Islet of Langerhans (tissue), 1 donor: ENCODE data around the gene MAP7.
"Not testable (repeated sequence)": the region's sequence is repeated elsewhere in the genome, so short reads cannot be mapped to it uniquely, and the experiment has no call there.

Experiments used
- FAIRE-seq: peaks from one replicate; lab custom pipeline; 2011; peaks lifted over from hg19 to GRCh38; lab: Jason Lieb, UNC

The MAP7 gene

GRCh38 chr6:136415351-136416007, 134.7 kb downstream of the MAP7 start:
- no peak for FAIRE-seq

GRCh38 chr6:136412410-136412809, 137.8 kb downstream of the MAP7 start:
- no peak for FAIRE-seq

GRCh38 chr6:136411453-136412354, 138.5 kb downstream of the MAP7 start:
- FAIRE-seq: no peak

GRCh38 chr6:136411025-136411325, 139.2 kb downstream of the MAP7 start:
- FAIRE-seq: no peak

- peak; percentile 17 for FAIRE-seq
These were observed 139.8 kb downstream of the MAP7 start for GRCh38 chr6:136410201-136411024.

GRCh38 chr6:136409597-136409996, 140.6 kb downstream of the MAP7 start:
- no peak for FAIRE-seq

GRCh38 chr6:136408204-136408603, 142.0 kb downstream of the MAP7 start:
- no peak for FAIRE-seq

GRCh38 chr6:136405420-136406029, 144.7 kb downstream of the MAP7 start:
- no peak for FAIRE-seq

- FAIRE-seq: peak; percentile 83
These were observed 145.4 kb downstream of the MAP7 start for GRCh38 chr6:136404627-136405419.

- no peak for FAIRE-seq
These were observed 146.2 kb downstream of the MAP7 start for GRCh38 chr6:136404007-136404406.

GRCh38 chr6:136403110-136403980, 146.9 kb downstream of the MAP7 start:
- peak; percentile 97 for FAIRE-seq

- no peak for FAIRE-seq
These were observed 148.5 kb downstream of the MAP7 start for GRCh38 chr6:136401749-136402148.

- FAIRE-seq: not testable (repeated sequence)
These were observed 149.0 kb downstream of the MAP7 start for GRCh38 chr6:136401236-136401635.

- FAIRE-seq: no peak
These were observed 151.8 kb downstream of the MAP7 start for GRCh38 chr6:136398453-136398852.

- FAIRE-seq: peak; percentile 73
These were observed 153.3 kb downstream of the MAP7 start for GRCh38 chr6:136396908-136397307.

- not testable (repeated sequence) for FAIRE-seq
These were observed 159.3 kb downstream of the MAP7 start for GRCh38 chr6:136390959-136391358.

- no peak for FAIRE-seq
These were observed 162.9 kb downstream of the MAP7 start for GRCh38 chr6:136387316-136387715.

GRCh38 chr6:136383268-136383937, 166.8 kb downstream of the MAP7 start:
- FAIRE-seq: no peak

- FAIRE-seq: peak; percentile 96
These were observed 167.5 kb downstream of the MAP7 start for GRCh38 chr6:136382676-136383252.

GRCh38 chr6:136378888-136379287, 171.3 kb downstream of the MAP7 start:
- no peak for FAIRE-seq
